Keratinocyte (primary cell): ENCODE data around the gene DLX4. TPM values are rescaled to one million over a fixed set of nuclear protein-coding genes. Genes with fewer than 3 reads are reported as not detected.

Experiments used
- DNase-seq: peaks from one replicate; pipeline ENCODE4 v3.0.0-alpha.2; 2011; ENCODE audit warnings: low read depth, missing footprints, low spot score
- FAIRE-seq: peaks from 2 replicates; lab custom pipeline; 2011; peaks lifted over from hg19 to GRCh38; lab: Jason Lieb, UNC
- H2AFZ ChIP-seq: 2 replicates; pipeline ENCODE4 v1.6.0; 2012; ENCODE audit warnings: low read length, control low read depth, inconsistent platforms; ENCODE audit not compliant: control insufficient read depth
- H3K27ac ChIP-seq: 2 replicates; pipeline ENCODE4 v1.5.1; 2011; ENCODE audit warnings: low read length; ENCODE audit not compliant: control insufficient read depth, insufficient read depth
- H3K27me3 ChIP-seq: 3 replicates; pipeline ENCODE4 v1.6.0; 2011; ENCODE audit warnings: low read length; ENCODE audit not compliant: control insufficient read depth, insufficient read depth; ENCODE audit errors: extremely low read depth
- H3K36me3 ChIP-seq, 2 experiments: 2 replicates in 1 of 2; 3 replicates in 1 of 2; pipeline ENCODE4 v1.5.1; 2011; ENCODE audit warnings: low read length in 2 of 2, mild to moderate bottlenecking in 1 of 2; ENCODE audit not compliant: control insufficient read depth in 2 of 2, insufficient read depth in 2 of 2; ENCODE audit errors: extremely low read depth in 1 of 2
- H3K4me1 ChIP-seq: 3 replicates; pipeline ENCODE4 v1.5.1; 2011; ENCODE audit warnings: low read length; ENCODE audit not compliant: control insufficient read depth, insufficient read depth; ENCODE audit errors: extremely low read depth
- H3K4me2 ChIP-seq: 3 replicates; pipeline ENCODE4 v1.6.0; 2011; ENCODE audit warnings: low read depth, low read length; ENCODE audit not compliant: control insufficient read depth, insufficient read depth; ENCODE audit errors: extremely low read depth
- H3K4me3 ChIP-seq, 3 experiments: fragments of 200-600 bp in 1 of 3; sonication (generic) in 1 of 3; 2 replicates in 2 of 3; 3 replicates in 1 of 3; pipeline ENCODE4 v1.5.1; 2011 to 2016; ENCODE audit warnings: low read length in 3 of 3, mild to moderate bottlenecking in 3 of 3, control low read depth in 2 of 3, inconsistent platforms in 1 of 3, low read depth in 1 of 3, mixed read lengths in 1 of 3, mixed run types in 1 of 3, moderate library complexity in 1 of 3; ENCODE audit not compliant: control insufficient read depth in 2 of 3, insufficient read depth in 2 of 3; ENCODE audit errors: extremely low read depth in 1 of 3
- H3K79me2 ChIP-seq: 2 replicates; pipeline ENCODE4 v1.6.0; 2012; ENCODE audit warnings: low read length; ENCODE audit not compliant: control insufficient read depth, insufficient read depth
- H3K9ac ChIP-seq: 3 replicates; pipeline ENCODE4 v1.6.0; 2011; ENCODE audit warnings: low read length; ENCODE audit not compliant: control insufficient read depth, insufficient read depth; ENCODE audit errors: extremely low read depth
- H3K9me1 ChIP-seq: 3 replicates; pipeline ENCODE4 v1.6.0; 2011; ENCODE audit warnings: low read length; ENCODE audit not compliant: control insufficient read depth, insufficient read depth; ENCODE audit errors: extremely low read depth
- H3K9me3 ChIP-seq: 2 replicates; pipeline ENCODE4 v1.5.1; 2012; ENCODE audit warnings: low read depth, low read length; ENCODE audit not compliant: control insufficient read depth
- H4K20me1 ChIP-seq: 3 replicates; pipeline ENCODE4 v1.6.0; 2011; ENCODE audit warnings: low read length; ENCODE audit not compliant: control insufficient read depth, insufficient read depth; ENCODE audit errors: extremely low read depth
- EZH2 ChIP-seq: IDR thresholded peaks from one replicate; pipeline ENCODE4 v1.6.1; 2012; ENCODE audit warnings: inconsistent platforms, mild to moderate bottlenecking, low read length, moderate library complexity
- dilution Hi-C: fragments of 300-500 bp; cut with MboI; formaldehyde crosslinking; loops from one replicate; pipeline ENCODE4 v1.7.0; 2020; ENCODE audit warnings: low sequenced_read_pairs; ENCODE audit not compliant: extremely low pct_ligation_motif_present
- polyA plus RNA-seq, 5 experiments: library from polyadenylated mRNA; depleted of rRNA in 3 of 5; stranded (reverse) in 3 of 5; stranded (forward) in 1 of 5; unstranded in 1 of 5; fragments of >200 nt; gene quantifications; 1 replicate in 1 of 5; 2 replicates in 3 of 5; 3 replicates in 1 of 5; pipeline versions ENCODE4 v1.2.1 to v1.2.3, GENCODE V29; 2011 to 2012; ENCODE audit warnings: missing spikeins in 2 of 5, low read depth in 1 of 5, low replicate concordance in 1 of 5
- TF ChIP-seq, protein P1 (sequence below), 3 experiments: IDR thresholded peaks in 1 of 3; conservative IDR thresholded peaks in 1 of 3; optimal IDR thresholded peaks in 1 of 3; 2 replicates in 2 of 3; 3 replicates in 1 of 3; pipeline versions ENCODE3 to v1.5.1; 2011; ENCODE audit warnings: low read length in 3 of 3, mild to moderate bottlenecking in 3 of 3, moderate library complexity in 2 of 3, control low read depth in 1 of 3, inconsistent platforms in 1 of 3; ENCODE audit not compliant: insufficient read depth in 2 of 3; ENCODE audit errors: extremely low read depth in 1 of 3

DLX4 gene
- polyA plus RNA-seq, 1 donor (not counting 4 experiments of a cell fraction or from before 2014, with no cell fraction given): 0.18 TPM

DNA sequence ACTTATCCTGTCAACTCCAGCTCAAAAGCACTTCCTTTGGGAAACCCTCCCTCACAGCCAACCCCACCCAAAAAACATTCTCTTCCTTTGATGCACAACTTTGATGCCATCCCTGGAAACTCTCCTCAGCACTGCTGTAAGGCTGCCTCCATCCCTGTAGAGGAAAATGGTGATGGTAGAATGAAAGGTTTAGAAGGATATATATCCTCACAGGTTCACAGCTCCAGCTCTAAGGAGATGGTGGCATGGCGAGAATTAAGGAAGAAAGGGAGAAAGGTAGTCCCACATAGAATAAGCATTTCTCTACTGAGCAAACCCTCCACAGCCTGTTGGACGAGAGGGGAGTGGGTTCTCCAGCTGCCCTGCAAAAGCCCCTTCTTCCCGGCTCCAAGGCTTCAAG is 2.2 kb upstream of the DLX4 start:
- H3K27me3 ChIP-seq: peaks cover 80% of the 10 kb centered on the region
- dilution Hi-C loops: no loop called here

DNA sequence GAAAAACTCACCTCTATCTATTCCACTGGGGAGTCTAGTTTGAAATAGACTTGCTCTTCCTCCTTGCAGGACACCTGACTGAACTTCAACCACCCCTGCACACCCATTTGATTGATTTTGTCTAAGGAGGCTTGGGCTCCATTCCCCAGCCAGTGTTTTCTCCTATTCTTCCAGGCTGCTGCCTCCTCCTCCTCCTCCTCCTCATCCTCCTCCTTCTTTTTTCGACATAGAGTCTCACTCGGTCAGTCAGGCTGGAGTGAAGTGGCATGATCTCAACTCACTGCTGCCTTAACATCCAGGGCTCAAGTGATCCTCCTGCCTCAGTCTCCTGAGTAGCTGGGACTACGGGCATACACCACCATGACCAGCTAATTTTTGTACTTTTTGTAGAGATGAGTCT is 1.8 kb upstream of the DLX4 start:
- Histone ChIP-seq H3K9ac (no peak overlapping the region), H3K9me3 (no peaks in the 10 kb centered on the region), H3K4me1 (peaks cover 7% of the 10 kb centered on the region), H3K27me3 (peaks cover 84% of the 10 kb centered on the region), H3K9me1 (no peaks in the 10 kb centered on the region), H3K4me3 (no peak overlapping the region), H3K27ac (no peak overlapping the region), H4K20me1 (no peaks in the 10 kb centered on the region), H2AFZ (no peak overlapping the region), H3K79me2 (no peaks in the 10 kb centered on the region), H3K36me3 (no peaks in the 10 kb centered on the region), H3K4me2 (no peak overlapping the region)
- dilution Hi-C loops: no loop called here
- DNase-seq (no peak), FAIRE-seq (no peak)
- no peak for TF ChIP-seq EZH2
- TF ChIP-seq, protein P1, sequence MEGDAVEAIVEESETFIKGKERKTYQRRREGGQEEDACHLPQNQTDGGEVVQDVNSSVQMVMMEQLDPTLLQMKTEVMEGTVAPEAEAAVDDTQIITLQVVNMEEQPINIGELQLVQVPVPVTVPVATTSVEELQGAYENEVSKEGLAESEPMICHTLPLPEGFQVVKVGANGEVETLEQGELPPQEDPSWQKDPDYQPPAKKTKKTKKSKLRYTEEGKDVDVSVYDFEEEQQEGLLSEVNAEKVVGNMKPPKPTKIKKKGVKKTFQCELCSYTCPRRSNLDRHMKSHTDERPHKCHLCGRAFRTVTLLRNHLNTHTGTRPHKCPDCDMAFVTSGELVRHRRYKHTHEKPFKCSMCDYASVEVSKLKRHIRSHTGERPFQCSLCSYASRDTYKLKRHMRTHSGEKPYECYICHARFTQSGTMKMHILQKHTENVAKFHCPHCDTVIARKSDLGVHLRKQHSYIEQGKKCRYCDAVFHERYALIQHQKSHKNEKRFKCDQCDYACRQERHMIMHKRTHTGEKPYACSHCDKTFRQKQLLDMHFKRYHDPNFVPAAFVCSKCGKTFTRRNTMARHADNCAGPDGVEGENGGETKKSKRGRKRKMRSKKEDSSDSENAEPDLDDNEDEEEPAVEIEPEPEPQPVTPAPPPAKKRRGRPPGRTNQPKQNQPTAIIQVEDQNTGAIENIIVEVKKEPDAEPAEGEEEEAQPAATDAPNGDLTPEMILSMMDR (optimal IDR thresholded peaks at IDR 0.05 in 1 of 3, IDR thresholded peaks at IDR 0.05 in 1 of 3, conservative IDR thresholded peaks at IDR 0.05 in 1 of 3; ENCODE audit: extremely low read depth in 1 of 3, insufficient read depth in 2 of 3, low read length in 3 of 3): no peak

More for the DNA sequence above, 2.2 kb upstream of the DLX4 start:
- Histone ChIP-seq H3K4me2 (no peak overlapping the region), H3K79me2 (no peaks in the 10 kb centered on the region), H2AFZ (no peak overlapping the region), H3K9me1 (no peaks in the 10 kb centered on the region), H3K27ac (no peak overlapping the region), H4K20me1 (no peaks in the 10 kb centered on the region), H3K4me3 (no peak overlapping the region), H3K9ac (no peak overlapping the region), H3K4me1 (peaks cover 7% of the 10 kb centered on the region), H3K9me3 (no peaks in the 10 kb centered on the region), H3K36me3 (no peaks in the 10 kb centered on the region)
- TF ChIP-seq, protein P1 (optimal IDR thresholded peaks at IDR 0.05 in 1 of 3, IDR thresholded peaks at IDR 0.05 in 1 of 3, conservative IDR thresholded peaks at IDR 0.05 in 1 of 3; ENCODE audit: extremely low read depth in 1 of 3, insufficient read depth in 2 of 3, low read length in 3 of 3): no peak
- TF ChIP-seq EZH2: no peak
- DNase-seq (no peak), FAIRE-seq (no peak)
